CD4-positive, alpha-beta T cell treated with Interleukin-17A for 4 hours (primary cell): Measurements from ENCODE around the gene TMEM176A.

Experiments used
- DNase-seq: peaks from one replicate; pipeline ENCODE4 v3.0.0-alpha.2; 2020; ENCODE audit warnings: mixed read lengths

Gene TMEM176A

GRCh38 chr7:150820148-150820547 lies 19.6 kb downstream of the TMEM176A start:
- DNase-seq, result no peak

DNA sequence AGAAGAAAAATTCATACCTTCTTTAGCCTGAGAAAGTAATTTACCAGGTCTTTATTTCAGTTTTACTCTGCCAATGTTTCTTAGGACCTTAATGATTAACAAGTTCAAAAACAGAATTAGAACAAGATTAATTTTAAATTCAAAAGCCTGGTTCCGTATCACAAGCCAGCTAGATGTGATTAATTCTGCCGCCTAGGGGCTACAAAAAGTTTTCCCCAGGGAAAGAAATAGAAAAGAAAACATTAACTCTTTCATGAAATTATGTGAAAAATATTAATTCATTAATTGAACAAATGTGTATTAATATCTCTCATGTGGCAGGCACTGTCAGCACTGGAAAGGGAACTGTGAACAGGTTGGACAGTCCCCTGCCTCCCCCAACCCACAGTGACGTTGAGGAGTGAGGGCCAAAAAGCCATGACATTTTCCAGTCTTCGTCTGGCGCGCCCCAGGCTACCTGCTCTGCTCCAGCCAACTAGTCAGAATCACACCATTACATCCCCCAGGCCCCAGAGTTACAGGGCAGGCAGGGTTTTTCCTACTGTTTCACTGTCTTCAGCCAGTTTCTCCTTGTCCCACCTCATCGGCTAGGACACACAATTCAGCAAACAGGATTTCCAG lies 20.1 kb downstream of the TMEM176A start:
- no peak for DNase-seq

DNA sequence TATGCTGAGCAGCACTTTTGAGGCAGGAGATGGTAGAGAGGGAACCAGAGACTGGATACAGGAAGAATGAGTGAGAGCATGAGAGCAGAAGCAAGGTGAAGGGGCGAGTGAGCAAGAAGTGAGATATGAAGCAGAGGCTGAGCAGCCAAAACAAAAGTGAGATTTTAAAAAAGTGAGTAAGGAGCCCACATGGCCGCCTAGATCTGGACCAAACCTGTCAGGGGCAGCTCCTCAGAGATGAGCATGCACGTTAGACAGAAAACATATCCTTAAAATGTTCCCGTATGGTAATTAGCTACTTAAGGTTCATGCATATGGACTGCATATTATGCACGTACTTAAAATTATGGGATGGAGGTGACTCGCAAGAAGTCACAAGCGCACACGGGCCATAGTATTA lies 22.5 kb downstream of the TMEM176A start:
- no peak for DNase-seq

DNA sequence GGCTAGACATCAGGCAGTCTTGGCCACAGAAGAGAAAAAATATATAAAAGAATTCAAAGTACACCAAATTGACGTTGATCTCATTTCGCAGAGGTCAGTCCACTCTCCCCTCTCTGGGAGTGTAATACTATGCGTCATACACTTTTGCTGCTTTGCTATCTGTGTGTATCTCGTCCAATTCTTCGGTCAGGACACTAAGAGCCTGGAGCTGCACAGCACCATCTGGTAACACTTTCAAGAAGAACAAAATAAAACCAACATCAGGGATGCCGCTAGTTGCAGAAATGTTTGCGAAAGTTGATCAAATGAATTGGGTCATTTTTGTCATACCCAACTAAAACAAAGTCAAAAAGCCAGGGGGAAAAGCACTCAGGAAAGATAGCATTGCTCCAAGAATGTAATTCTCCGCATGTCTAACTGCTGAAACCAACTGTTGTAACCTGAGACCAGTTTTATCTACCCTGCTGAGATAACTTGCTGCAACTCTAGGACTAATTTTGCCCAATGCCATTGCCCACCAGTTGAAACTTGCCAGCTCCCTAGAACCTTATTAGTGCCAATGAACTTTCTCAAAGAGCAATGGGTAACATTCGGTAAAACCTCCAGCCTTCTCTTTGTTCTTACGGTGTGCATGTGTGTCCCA lies 23.0 kb downstream of the TMEM176A start:
- DNase-seq, result no peak

GRCh38 chr7:150824379-150825177 lies 24.0 kb downstream of the TMEM176A start:
- DNase-seq, result no peak

- no peak for DNase-seq
Observed at GRCh38 chr7:150826061-150826849, 25.7 kb downstream of the TMEM176A start.

DNA sequence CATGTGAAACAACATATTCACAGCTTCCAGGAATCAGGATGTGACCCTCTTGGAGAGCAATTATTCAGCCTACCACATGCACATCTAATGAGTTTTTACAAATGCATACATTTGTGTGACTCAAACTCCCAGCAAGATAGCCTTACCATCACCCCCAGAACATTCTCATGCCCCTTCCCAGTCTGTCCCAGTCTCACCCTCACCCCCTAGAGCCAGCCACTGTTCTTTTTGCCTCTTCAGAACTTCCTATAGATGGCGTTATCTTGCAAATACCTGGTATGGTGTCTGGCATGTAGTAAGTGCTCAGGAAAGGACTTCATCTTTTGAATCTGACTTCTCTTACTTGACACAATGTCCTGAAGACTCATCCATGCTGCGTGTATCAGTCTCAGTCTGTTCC lies 27.8 kb downstream of the TMEM176A start:
- no peak for DNase-seq

DNA sequence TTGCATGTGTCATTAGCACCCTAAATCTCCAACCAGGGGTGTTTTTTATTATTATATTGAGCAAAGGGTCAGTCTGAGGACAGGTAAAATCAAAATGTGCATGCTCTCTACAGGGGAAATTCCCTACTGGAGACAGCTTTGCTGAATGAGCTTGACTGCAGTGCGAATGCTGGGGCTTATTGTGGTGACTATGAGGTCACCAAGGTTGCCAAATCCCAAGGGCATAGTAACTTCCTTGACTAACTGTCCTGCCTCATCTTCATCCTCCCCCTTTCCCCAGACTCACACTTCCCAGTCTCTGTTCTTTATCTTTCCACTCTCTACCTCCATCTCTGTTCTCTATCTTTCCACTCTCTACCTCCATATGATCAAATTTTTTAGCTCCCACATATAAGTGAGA lies 28.9 kb downstream of the TMEM176A start:
- DNase-seq, result no peak

DNA sequence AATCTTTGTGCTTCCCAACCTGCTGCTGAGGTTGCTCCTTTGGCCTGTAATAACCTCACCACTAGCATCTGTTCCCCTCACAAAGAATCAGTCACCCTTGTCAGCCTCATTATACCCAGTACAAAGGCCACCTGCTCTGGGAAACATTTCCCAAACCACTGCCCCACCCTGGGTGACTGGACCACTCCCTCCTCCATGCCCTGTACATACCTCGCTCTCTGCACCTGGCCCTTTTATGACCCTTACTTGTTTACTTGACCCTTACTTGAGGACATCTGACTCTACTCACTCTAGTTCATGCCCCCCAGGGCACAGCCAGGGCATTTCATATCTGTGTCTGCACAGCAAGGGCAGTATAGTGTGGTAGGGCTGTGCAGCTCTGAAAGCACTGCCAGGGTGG lies 30.4 kb downstream of the TMEM176A start:
- DNase-seq, result no peak

DNA sequence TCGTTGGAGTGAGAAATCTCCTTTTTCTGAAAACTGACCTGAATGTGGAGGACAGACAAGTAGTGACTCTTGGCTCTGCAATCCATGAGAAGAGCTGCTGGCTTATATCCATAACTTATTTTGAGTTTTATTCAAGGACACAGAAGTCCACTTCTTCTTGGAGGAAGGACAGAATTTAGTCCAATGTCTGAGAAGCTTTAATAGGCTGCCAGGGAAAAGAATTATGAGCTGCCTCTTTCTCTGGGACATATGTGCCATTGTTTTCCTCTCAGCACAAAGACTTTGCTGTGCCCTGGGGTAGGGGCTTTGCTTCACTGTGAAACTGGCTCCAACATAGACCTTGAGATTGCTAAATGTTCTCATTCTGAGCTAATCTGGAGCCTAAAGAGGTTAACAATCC lies 31.3 kb downstream of the TMEM176A start:
- DNase-seq, result no peak

GRCh38 chr7:150835019-150835418 lies 34.5 kb downstream of the TMEM176A start:
- DNase-seq, result no peak

DNA sequence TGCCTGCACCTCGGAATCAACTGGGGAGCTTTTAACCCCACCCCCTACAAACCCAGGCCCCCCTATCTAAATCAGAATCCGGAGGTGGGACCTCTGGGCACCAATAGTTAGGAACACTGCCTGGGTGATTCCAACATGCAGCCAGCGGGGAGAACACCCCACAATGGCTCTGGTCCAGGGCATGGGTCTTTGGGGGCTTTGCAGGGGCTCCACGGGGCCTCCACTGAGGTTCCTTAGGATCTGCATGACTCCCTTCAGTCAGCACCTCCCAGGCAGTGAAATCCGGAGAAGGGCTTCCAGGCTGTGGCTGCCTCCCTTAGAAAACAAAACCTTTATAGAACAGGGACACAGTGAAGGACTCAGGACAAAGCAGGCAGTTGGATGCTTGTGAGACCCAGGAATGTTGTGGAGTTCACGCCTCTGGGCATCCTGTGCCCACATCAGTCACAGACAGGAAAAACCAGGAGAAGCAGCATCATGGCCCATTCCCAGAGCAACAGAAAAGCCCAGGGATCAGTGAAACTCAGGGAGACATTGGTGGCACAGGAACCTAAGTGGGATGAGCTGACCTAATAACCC lies 35.2 kb downstream of the TMEM176A start:
- no peak for DNase-seq

DNA sequence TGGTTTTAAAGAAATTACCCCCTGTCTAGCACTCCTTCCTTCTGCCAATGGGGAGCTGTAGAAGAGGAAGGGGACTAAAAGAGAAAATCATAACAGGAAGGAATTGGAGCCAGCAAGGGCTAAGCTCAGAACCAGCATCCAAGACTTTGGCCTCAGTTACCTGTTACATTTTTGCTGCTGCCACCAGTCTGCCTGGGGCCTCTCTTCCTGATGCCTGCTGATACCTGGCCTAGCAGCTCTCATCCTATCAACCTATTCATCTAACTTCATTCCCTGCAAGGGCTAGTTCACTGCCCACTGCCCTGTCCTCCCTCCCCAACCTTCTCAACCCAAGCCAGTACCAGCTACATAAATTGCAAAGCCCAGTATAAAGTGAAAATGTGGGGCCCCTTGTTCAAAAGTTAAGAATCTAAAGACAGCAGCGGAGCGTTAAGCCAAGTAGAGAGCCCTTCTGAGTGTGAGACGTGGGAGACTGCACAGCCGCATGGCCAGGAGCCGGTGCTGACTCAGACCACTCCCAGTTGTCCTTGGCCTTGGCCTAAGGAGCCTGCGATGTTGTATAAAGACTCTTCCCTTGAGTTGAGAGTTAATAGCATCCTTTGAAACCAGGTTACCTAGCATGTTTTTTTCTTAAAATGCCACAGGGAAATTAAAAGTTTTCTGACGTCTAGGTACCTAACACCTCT lies 38.5 kb downstream of the TMEM176A start:
- no peak for DNase-seq

- DNase-seq, result no peak
Observed at GRCh38 chr7:150842018-150842417, 41.4 kb downstream of the TMEM176A start.

GRCh38 chr7:150842716-150843115 lies 42.1 kb downstream of the TMEM176A start:
- DNase-seq, result no peak

DNA sequence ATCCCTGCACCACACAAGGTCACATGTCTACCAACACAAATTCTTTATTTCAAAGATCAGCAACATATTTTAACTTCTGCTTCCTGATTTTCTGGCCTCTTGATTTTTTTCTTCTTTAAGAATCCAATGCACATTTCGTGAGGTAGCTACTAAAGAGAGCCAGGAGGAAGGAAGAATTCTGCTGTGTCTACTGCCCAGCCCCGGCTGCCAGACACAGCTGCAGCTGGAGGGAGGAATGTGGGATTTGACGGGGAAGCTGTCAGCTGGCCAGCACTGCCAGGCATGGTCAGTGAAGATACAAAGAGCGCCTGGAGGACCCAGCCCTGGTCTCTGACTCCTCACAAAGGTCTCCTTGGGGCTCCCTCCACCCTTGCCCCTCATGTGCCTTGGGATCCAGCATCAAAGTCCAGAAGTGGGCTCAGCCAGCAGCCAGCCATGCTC lies 44.9 kb downstream of the TMEM176A start:
- DNase-seq, result no peak

GRCh38 chr7:150846291-150847115 lies 45.9 kb downstream of the TMEM176A start:
- DNase-seq, result no peak

GRCh38 chr7:150847536-150847935 lies 47.0 kb downstream of the TMEM176A start:
- no peak for DNase-seq

GRCh38 chr7:150848111-150848510 lies 47.5 kb downstream of the TMEM176A start:
- DNase-seq, result no peak

GRCh38 chr7:150848561-150849115 lies 48.1 kb downstream of the TMEM176A start:
- DNase-seq, result no peak

DNA sequence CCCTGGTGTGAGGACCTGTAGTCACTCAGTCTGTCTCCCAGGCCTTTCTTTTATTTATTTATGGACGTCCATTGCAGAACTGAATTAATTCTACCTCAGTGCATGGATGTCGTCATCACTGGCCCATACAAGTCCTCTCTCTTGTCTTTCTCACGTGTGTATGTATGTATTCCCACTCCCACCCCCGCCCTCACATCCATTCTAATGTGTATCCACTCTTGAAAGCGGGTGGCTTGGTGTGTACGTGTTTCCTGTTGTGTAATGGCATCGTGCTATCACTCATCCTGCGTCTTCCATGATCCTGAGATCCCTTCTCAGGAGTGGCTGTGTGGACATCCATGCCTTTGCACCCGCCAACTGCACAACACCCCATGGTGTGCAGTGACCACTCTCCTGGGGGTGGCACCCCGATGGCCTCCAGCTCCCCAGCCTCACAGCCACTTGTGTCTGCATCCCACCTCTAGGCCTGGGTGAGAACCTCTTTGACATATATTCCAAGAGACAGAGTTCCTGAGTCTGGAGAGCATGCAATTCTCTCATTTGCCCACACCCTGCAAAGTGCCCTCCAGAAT lies 48.7 kb downstream of the TMEM176A start:
- no peak for DNase-seq
